Fibroblast of villous mesenchyme (primary cell): Measurements from ENCODE around the gene EML6. TPM values are rescaled to one million over a fixed set of nuclear protein-coding genes. Genes with fewer than 3 reads are reported as not detected.

Experiments used
- DNase-seq: peaks from one replicate; pipeline ENCODE4 v3.0.0-alpha.2; 2010; ENCODE audit warnings: low read depth
- H3K4me3 ChIP-seq: 2 replicates; pipeline ENCODE4 v1.5.1; 2011; ENCODE audit warnings: low read depth, mild to moderate bottlenecking, low read length
- CTCF ChIP-seq: IDR thresholded peaks from 2 replicates; pipeline ENCODE4 v1.5.1; 2012; ENCODE audit warnings: low read depth, mild to moderate bottlenecking, low read length; ENCODE audit not compliant: insufficient read depth
- total RNA-seq: library from RNA; depleted of rRNA; stranded (reverse); fragments of >200 nt; gene quantifications from 2 replicates; pipeline ENCODE4 v1.2.3, GENCODE V29; 2012

The EML6 gene
- total RNA-seq, 1 donor = 1.3 TPM

DNA sequence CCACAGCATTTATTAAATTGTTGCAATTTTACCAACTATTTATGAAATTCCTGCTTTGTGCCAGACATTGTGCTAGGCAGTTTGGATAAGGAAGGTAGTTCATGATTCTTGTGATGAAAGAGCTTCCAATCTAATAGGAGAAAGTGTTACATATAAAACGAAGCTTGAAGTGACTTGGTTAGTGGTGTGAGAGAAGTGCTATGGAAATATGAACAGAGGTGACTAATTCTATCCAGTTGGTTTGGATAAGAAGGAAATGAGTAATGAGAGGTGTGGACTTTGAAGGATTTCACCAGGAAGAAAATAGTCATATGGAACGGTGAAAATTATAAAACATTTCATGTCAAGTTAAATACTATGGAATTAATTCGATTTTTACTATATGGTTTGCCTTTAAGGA, 48.6 kb downstream of the EML6 start:
- TF ChIP-seq CTCF = no peak
- DNase-seq = peak; percentile 11
- H3K4me3 ChIP-seq = no peak overlapping the region

DNA sequence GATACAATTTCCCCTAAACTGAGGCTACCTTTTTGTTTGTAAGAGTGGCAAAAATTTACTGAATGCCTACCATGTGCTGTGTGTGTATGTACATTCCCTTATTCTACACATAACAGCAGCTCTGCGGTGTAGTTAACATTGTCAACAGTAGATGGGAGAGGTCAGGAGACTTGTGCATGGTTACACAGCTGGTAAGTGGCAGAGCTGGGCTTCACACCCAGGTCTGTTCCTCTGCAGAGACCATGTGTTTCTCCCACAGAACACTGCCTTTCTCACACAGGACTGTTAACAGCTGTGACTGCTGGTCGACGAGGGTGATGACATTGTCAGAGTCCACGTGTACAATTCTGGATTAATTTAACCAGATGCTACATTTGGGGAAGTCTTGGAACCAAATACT, 49.1 kb downstream of the EML6 start:
- no peak overlapping the region for H3K4me3 ChIP-seq
- no peak for DNase-seq
- TF ChIP-seq CTCF = no peak

GRCh38 chr2:54773233-54773632, 49.8 kb downstream of the EML6 start:
- no peak for DNase-seq

GRCh38 chr2:54773838-54774237, 50.4 kb downstream of the EML6 start:
- H3K4me3 ChIP-seq = no peak overlapping the region
- DNase-seq = no peak
- peak; percentile 22 for TF ChIP-seq CTCF

More at GRCh38 chr2:54773233-54773632, 49.8 kb downstream of the EML6 start:
- no peak overlapping the region for H3K4me3 ChIP-seq
- no peak for TF ChIP-seq CTCF

- no peak for DNase-seq
- H3K4me3 ChIP-seq = no peak overlapping the region
Measured at GRCh38 chr2:54775710-54776109, 52.2 kb downstream of the EML6 start.

DNA sequence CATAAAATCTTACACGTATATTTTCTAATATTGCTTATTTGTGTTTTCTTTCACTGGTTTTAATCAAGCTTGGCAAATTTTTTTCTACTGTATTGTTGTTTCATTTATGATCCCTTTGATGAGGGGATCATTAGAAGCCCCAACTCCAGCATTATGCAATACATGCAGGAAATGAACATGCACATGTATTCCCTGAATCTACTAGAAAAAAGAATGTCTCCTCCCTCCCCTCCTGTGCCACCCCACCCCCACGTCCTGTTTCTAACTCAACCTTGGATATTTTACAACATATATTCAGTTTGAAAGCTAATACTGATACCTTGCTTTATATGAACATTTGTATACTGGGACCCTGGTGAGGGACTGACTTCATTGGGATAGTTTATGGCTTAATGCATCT, 53.0 kb downstream of the EML6 start:
- no peak for TF ChIP-seq CTCF
- no peak overlapping the region for H3K4me3 ChIP-seq
- DNase-seq = no peak

More at GRCh38 chr2:54775710-54776109, 52.2 kb downstream of the EML6 start:
- no peak for TF ChIP-seq CTCF

GRCh38 chr2:54783349-54783748, 59.9 kb downstream of the EML6 start:
- H3K4me3 ChIP-seq = no peak overlapping the region
- no peak for DNase-seq
- TF ChIP-seq CTCF = no peak
